HG02798 (cell line): ENCODE measurements around the gene KCNIP3.
"Not testable (repeated sequence)": the region's sequence is repeated elsewhere in the genome, so short reads cannot be mapped to it uniquely, and the experiment has no call there.

Experiments used
- ATAC-seq: cut with Tn5 transposase; IDR thresholded peaks from one replicate; pipeline ENCODE4 v1.9.1; 2021; ENCODE audit warnings: mild to moderate bottlenecking; ENCODE audit not compliant: unreplicated experiment, poor library complexity

Gene KCNIP3

DNA sequence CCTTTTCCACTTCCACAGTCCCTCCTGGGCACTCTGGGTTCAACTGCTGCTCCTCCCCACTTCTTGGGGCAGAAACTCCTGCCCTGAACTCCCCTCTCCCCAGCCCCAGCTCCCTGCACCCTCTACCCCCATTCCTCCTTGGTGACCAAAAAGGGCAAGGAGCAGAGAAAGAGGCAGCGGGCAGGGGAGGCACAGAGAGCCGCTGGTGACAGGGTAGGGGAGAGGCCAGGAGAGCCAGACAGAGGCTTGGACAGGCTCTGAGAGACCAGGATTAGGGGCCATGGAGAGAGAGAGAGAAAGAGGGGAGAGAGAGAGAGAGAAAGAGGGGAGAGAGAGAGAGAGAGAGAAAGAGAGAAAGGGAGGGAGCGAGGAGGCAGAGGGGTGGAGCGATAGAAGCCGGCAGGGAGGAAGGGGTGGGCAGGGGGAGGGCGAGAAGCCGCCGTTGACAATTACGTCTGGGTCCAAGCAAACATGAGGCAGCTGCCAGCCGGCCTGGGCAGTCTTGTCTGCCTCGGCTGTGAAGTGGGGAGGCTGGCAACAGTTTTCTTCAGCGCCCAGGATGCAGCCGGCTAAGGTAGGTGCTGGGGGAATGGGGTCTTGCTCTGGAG, at the start of gene KCNIP3:
KCNIP3 (plus strand) TSS at position 468 of the 608 bp plus-strand sequence; CDS start at position 560, 92 bp downstream.
- ATAC-seq, result no peak

GRCh38 chr2:95258271-95258670, 38.9 kb upstream of the KCNIP3 start:
- no peak for ATAC-seq

GRCh38 chr2:95260028-95261023, 36.8 kb upstream of the KCNIP3 start:
- no peak for ATAC-seq

DNA sequence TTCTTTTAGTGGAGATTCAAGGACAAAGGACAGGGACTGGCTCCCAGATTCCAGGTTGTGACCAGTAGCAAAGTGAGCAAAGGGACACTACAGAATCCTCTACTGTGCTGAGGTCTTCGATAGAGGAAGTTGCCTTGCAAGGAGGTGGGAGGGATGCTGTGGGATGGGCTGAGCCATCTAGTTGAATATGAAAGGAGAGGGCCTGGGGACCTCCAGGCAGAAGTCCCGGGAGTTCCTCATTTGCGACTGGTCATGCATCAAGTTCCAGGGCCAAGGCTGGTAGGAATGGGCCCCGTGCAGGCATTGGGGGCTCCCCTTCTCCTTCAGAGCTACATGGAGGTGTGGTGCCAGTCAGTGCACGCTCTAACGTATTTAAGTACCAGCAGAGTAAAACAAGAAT, 35.5 kb upstream of the KCNIP3 start:
- no peak for ATAC-seq

GRCh38 chr2:95262896-95263542, 34.1 kb upstream of the KCNIP3 start:
- no peak for ATAC-seq

GRCh38 chr2:95264624-95265023, 32.5 kb upstream of the KCNIP3 start:
- no peak for ATAC-seq

DNA sequence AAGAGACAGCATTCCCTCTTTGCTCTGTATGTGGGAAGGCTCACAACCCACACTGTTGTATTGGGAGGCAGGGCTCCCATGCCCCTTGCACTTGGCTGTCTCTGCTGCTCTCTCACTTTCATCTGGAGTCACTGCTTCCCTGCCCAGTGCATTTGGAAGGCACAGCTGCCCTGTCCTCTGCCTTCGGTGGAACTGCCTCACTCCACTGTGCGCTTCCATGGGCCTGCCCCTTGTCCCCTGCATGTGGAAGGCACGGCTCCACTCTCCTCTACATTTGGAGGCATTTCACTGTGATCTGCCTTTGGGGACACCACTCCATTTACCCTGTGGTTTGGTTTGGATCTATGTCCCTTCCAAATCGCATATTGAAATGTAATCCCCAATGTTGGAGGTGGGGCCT, 32.0 kb upstream of the KCNIP3 start:
- ATAC-seq, result no peak

DNA sequence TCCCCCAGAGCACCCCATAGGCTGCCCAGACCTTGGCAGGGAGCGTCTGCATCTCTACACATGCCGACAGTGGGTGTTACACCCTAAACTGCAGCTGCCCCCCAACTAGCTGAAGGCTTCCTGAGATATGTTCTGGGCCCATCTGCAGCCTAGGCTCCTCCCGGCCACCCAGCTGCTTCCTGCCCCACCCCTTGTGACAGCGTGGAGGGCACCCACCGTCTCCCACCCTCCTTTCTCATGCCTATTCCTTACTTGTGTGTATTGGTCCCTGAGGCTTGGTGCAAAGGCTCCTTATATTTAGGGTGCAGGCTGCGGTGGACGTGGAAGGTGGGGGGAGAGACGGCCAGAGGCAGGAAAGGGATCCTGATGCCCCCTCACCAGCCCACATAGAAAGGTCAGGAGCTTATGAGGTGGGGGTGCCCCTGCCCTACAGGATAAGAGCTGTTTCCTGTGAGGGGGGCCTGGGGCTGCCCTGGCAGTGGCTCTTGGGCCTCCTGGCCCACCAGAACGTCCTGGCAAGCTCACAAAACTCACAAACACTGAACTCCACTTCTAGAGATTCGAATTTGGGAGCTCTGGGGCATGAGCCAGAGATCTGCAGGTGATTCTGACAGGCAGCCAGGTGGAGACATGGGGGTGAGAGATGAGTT, 30.2 kb upstream of the KCNIP3 start:
- ATAC-seq, result no peak

DNA sequence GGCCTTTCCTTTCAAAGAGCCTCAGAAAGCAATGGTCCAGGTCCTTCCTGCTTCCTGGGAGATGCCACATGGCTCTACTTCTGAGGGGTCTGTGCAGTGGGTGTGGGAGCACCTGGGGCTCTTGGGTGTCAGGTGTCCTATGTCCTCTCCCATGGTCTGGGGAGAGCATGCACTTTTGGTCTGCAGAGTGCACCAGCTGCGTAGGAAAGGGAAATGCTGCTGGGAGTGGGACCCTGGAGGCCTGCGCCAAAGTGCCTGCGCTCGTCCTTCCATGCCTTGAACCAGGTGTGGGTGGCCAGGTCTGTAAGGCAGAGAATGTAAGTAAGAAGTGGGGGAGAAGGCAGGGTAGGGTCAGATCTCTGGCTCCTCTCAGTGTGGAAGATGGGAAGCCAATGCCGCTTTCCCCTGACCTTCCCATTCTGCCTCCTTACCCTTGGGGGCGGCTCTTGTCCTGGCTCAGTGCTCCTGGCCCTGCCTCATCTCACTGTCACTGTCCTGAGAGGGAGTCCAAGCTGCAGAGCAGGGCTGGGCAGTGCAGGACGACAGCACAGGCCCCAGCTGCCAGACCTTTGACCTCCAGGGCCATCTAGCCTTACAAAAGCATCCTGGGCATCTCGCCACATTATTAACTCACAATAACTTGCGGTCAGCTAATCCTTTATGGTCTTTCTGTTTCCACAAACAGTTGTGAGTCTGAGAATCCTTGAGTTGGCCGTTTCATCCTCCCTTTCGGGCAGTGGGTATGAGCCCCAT, 29.5 kb upstream of the KCNIP3 start:
- ATAC-seq, result no peak

- ATAC-seq, result no peak
These were observed 28.7 kb upstream of the KCNIP3 start for GRCh38 chr2:95268211-95269035.

- no peak for ATAC-seq
These were observed 28.0 kb upstream of the KCNIP3 start for GRCh38 chr2:95269036-95269680.

GRCh38 chr2:95269745-95270144, 27.4 kb upstream of the KCNIP3 start:
- ATAC-seq, result not testable (repeated sequence)

DNA sequence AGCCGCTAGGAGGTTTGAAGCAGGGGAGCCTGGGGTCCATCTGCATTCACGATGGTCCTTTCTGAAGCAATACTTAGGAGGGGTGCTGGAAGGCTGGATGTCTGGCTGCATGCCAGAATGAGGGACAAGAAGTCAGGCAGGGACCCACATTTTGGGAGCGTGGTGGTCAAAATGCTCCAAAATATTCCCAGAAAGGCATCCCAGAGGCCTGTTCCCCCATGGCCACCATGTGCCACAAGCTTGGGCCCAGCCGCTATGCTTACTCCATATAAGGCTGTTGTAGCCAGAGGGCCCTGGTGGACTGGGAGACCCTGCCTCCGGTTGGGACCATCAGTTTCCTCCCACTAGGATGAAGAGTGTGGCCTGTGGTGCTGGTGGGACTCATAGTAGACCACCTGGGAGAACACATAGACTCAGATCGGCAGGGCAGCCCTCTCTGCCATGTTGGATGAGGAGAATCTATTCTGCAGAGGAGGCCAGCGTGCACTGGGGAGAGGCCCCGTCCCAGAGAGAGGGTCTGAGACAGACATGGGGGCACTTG, 26.5 kb upstream of the KCNIP3 start:
- no peak for ATAC-seq

DNA sequence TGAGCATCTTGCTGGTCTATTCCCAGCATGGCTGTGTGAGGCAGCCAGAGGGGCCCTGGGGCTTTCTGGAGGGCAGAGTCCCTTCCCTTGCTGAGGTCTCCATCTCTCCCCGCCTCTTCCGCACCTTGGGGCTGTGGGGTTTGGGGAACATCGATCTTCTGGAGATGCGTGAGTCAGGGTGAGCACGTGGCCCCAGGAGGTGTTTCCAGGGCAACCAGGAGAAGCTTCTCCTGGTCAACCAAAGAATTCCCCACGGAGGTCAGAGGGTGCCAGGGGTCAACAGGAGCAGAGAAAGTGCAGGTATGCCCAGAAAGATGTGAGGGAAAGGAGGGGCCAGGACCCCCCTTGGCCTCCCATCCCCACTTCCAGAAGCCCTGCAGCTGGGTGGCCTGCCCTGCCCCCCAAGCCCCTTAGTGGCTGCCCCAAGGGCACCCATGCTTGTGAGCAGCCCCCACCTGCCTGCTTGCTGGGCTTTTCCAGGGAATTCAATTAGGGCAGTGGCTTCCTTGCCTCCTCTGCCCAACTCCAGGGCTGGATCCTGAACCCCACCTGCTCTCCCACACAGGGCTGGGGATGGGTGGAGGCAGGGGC, 25.7 kb upstream of the KCNIP3 start:
- ATAC-seq, result no peak

GRCh38 chr2:95272299-95272751, 24.8 kb upstream of the KCNIP3 start:
- ATAC-seq, result no peak

DNA sequence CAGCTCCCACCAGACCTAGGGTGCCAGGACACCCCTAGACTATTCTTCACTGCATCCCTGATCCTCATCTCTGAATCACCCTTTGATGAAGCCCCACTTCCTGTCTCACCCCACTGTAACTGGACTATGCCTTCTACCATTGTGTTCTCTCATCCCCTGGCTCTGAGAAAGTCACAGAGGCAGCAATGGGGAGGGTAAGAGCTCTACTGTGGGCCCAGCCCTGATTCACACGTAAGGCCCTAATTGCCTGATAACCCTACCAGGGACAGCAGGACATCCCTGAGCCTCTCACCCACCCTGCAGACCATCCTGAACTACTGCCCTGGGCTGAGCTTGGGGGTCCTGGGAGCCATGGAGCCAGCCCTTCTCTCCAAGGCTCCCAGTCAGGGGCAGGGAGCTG, 24.4 kb upstream of the KCNIP3 start:
- ATAC-seq, result no peak

DNA sequence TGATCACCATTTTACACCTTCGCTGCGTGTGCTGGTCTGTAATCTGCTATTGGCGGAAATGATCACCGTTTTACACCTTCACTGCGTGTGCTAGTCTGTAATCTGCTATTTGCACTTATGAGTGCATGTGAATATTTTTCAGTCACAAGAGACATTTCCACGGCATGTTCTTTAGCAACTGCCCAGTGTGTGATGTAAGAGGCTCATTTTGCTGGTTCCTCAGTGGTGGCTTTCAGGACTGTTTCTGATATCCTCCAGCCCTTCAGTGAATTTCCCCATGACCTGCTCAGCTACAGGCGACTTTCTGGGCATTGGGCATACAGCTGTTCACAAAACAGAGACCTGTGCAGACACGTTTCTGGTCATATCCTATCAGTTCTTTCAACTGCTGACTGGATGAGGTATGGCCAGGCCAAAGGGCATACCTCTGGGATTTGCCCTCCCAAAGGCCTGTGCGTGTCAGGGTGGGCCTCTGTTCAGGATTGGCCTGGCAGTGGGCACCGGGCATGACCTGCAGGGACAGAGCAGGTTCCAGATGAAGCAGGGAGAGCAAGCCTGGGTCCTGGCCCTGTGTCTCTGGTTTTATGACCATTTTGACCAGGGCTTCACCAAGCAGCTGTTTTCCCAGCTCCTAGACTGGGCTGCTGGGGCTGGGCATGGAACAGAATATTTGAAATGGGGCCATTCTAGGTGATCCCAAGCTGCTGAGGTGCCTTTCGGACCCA, 23.4 kb upstream of the KCNIP3 start:
- ATAC-seq, result no peak
